COLO829 (cell line): Measurements from ENCODE around the gene FBLN2.
"Not testable (repeated sequence)": the region's sequence is repeated elsewhere in the genome, so short reads cannot be mapped to it uniquely, and the experiment has no call there.

Experiments
- DNase-seq: peaks from one replicate; pipeline ENCODE4 v3.0.0; 2012; ENCODE audit warnings: low spot score

FBLN2 gene

GRCh38 chr3:13549623-13550422, 898 bp downstream of the FBLN2 start:
- DNase-seq = no peak

GRCh38 chr3:13550423-13550690, 1.4 kb downstream of the FBLN2 start:
- DNase-seq = no peak

- DNase-seq = no peak
Measured at GRCh38 chr3:13550791-13551360, 2.0 kb downstream of the FBLN2 start.

- DNase-seq = no peak
Measured at GRCh38 chr3:13552857-13553652, 4.1 kb downstream of the FBLN2 start.

- DNase-seq = no peak
Measured at GRCh38 chr3:13553686-13554085, 4.8 kb downstream of the FBLN2 start.

- DNase-seq = no peak
Measured at GRCh38 chr3:13555753-13556152, 6.8 kb downstream of the FBLN2 start.

- no peak for DNase-seq
Measured at GRCh38 chr3:13556207-13556606, 7.3 kb downstream of the FBLN2 start.

GRCh38 chr3:13556917-13557316, 8.0 kb downstream of the FBLN2 start:
- no peak for DNase-seq

GRCh38 chr3:13557417-13557816, 8.5 kb downstream of the FBLN2 start:
- DNase-seq = no peak

- DNase-seq = no peak
Measured at GRCh38 chr3:13557926-13558325, 9.0 kb downstream of the FBLN2 start.

GRCh38 chr3:13558651-13559050, 9.7 kb downstream of the FBLN2 start:
- no peak for DNase-seq

- DNase-seq = no peak
Measured at GRCh38 chr3:13559764-13560525, 11.0 kb downstream of the FBLN2 start.

- no peak for DNase-seq
Measured at GRCh38 chr3:13561376-13561775, 12.5 kb downstream of the FBLN2 start.

- DNase-seq = no peak
Measured at GRCh38 chr3:13561967-13562366, 13.0 kb downstream of the FBLN2 start.

- DNase-seq = not testable (repeated sequence)
Measured at GRCh38 chr3:13562421-13562820, 13.5 kb downstream of the FBLN2 start.

- DNase-seq = no peak
Measured at GRCh38 chr3:13563321-13563720, 14.4 kb downstream of the FBLN2 start.

GRCh38 chr3:13563911-13564310, 15.0 kb downstream of the FBLN2 start:
- no peak for DNase-seq

GRCh38 chr3:13564751-13565560, 16.0 kb downstream of the FBLN2 start:
- no peak for DNase-seq

- DNase-seq = no peak
Measured at GRCh38 chr3:13565581-13566452, 16.9 kb downstream of the FBLN2 start.

GRCh38 chr3:13566453-13566748, 17.5 kb downstream of the FBLN2 start:
- DNase-seq = no peak

GRCh38 chr3:13566769-13567310, 17.9 kb downstream of the FBLN2 start:
- DNase-seq = no peak
